Liver (tissue), 3 donors: ENCODE data around the gene RORC.

Source experiments
- CTCF ChIP-seq: fragments of 150-350 bp; IDR thresholded peaks from 2 replicates; pipeline ENCODE4 v1.5.1; 2017; ENCODE audit warnings: improper control_type of control experiment, low read depth, low read length; ENCODE audit not compliant: missing input control
- HNF4G ChIP-seq: IDR thresholded peaks from 2 replicates; pipeline ENCODE4 v1.6.1; 2016; ENCODE audit warnings: antibody characterized with exemption
- JUND ChIP-seq, 2 donors: IDR thresholded peaks; 2 replicates each; pipeline ENCODE4 v1.6.1; 2016; ENCODE audit warnings: antibody characterized with exemption in 2 of 2
- SP1 ChIP-seq: IDR thresholded peaks from 2 replicates; pipeline ENCODE4 v1.6.1; 2018; ENCODE audit warnings: antibody characterized with exemption, mild to moderate bottlenecking
- TF ChIP-seq, protein P1 (sequence below): IDR thresholded peaks from 2 replicates; pipeline ENCODE4 v1.6.1; 2016; ENCODE audit warnings: antibody characterized with exemption
- TF ChIP-seq, protein P2 (sequence below): IDR thresholded peaks from 2 replicates; pipeline ENCODE4 v1.6.1; 2016; ENCODE audit warnings: antibody characterized with exemption, mild to moderate bottlenecking
- donor health status: healthy.
- donor health status: healthy.

GRCh38 chr1:151799179-151800022, 32.2 kb downstream of the RORC start:
- TF ChIP-seq CTCF (no peak), JUND (IDR thresholded peaks at IDR 0.05) (no peak), HNF4G (no peak), SP1 (no peak)
- TF ChIP-seq, protein P1, sequence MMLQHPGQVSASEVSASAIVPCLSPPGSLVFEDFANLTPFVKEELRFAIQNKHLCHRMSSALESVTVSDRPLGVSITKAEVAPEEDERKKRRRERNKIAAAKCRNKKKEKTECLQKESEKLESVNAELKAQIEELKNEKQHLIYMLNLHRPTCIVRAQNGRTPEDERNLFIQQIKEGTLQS: no peak
- TF ChIP-seq, protein P2, sequence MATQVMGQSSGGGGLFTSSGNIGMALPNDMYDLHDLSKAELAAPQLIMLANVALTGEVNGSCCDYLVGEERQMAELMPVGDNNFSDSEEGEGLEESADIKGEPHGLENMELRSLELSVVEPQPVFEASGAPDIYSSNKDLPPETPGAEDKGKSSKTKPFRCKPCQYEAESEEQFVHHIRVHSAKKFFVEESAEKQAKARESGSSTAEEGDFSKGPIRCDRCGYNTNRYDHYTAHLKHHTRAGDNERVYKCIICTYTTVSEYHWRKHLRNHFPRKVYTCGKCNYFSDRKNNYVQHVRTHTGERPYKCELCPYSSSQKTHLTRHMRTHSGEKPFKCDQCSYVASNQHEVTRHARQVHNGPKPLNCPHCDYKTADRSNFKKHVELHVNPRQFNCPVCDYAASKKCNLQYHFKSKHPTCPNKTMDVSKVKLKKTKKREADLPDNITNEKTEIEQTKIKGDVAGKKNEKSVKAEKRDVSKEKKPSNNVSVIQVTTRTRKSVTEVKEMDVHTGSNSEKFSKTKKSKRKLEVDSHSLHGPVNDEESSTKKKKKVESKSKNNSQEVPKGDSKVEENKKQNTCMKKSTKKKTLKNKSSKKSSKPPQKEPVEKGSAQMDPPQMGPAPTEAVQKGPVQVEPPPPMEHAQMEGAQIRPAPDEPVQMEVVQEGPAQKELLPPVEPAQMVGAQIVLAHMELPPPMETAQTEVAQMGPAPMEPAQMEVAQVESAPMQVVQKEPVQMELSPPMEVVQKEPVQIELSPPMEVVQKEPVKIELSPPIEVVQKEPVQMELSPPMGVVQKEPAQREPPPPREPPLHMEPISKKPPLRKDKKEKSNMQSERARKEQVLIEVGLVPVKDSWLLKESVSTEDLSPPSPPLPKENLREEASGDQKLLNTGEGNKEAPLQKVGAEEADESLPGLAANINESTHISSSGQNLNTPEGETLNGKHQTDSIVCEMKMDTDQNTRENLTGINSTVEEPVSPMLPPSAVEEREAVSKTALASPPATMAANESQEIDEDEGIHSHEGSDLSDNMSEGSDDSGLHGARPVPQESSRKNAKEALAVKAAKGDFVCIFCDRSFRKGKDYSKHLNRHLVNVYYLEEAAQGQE: no peak
